ENCODE measurements around the gene RELN.

Gene RELN

GRCh38 chr7:103549786-103550185 is 439.7 kb downstream of the RELN start:
- no peak overlapping the region for H3K27ac ChIP-seq
- peaks cover 6% of the 10 kb centered on the region for H3K27me3 ChIP-seq
- TF ChIP-seq CTCF (IDR thresholded peaks at IDR 0.05), result no peak
- no peaks in the 10 kb centered on the region for H3K4me1 ChIP-seq (ENCODE audit: control insufficient read depth in 1 of 2, insufficient read depth in 1 of 2, low read depth in 1 of 2, low read length in 1 of 2)
- no peaks in the 10 kb centered on the region for H3K9me3 ChIP-seq
- no peak overlapping the region for H3K4me3 ChIP-seq (ENCODE audit: low read depth in 1 of 2, low read length in 1 of 2)
- no peaks in the 10 kb centered on the region for H3K36me3 ChIP-seq

- Histone ChIP-seq H3K27ac (no peak overlapping the region), H3K4me1 (ENCODE audit: control insufficient read depth in 1 of 2, insufficient read depth in 1 of 2, low read depth in 1 of 2, low read length in 1 of 2) (no peaks in the 10 kb centered on the region), H3K9me3 (no peaks in the 10 kb centered on the region), H3K27me3 (peaks cover 6% of the 10 kb centered on the region), H3K4me3 (ENCODE audit: low read depth in 1 of 2, low read length in 1 of 2) (no peak overlapping the region), H3K36me3 (no peaks in the 10 kb centered on the region)
- TF ChIP-seq CTCF (IDR thresholded peaks at IDR 0.05), result no peak
Observed at GRCh38 chr7:103547451-103548284, 441.8 kb downstream of the RELN start.

GRCh38 chr7:103542470-103542869 is 447.0 kb downstream of the RELN start:
- Histone ChIP-seq H3K36me3 (no peaks in the 10 kb centered on the region), H3K27ac (no peak overlapping the region), H3K4me3 (ENCODE audit: low read depth in 1 of 2, low read length in 1 of 2) (no peak overlapping the region), H3K9me3 (no peaks in the 10 kb centered on the region), H3K4me1 (ENCODE audit: control insufficient read depth in 1 of 2, insufficient read depth in 1 of 2, low read depth in 1 of 2, low read length in 1 of 2) (no peaks in the 10 kb centered on the region), H3K27me3 (peaks cover 6% of the 10 kb centered on the region)
- no peak for TF ChIP-seq CTCF (IDR thresholded peaks at IDR 0.05)

GRCh38 chr7:103541947-103542346 is 447.5 kb downstream of the RELN start:
- Histone ChIP-seq H3K36me3 (no peaks in the 10 kb centered on the region), H3K27ac (no peak overlapping the region), H3K4me3 (ENCODE audit: low read depth in 1 of 2, low read length in 1 of 2) (no peak overlapping the region), H3K9me3 (no peaks in the 10 kb centered on the region), H3K27me3 (peaks cover under 1% of the 10 kb centered on the region), H3K4me1 (ENCODE audit: control insufficient read depth in 1 of 2, insufficient read depth in 1 of 2, low read depth in 1 of 2, low read length in 1 of 2) (no peaks in the 10 kb centered on the region)
- no peak for TF ChIP-seq CTCF (IDR thresholded peaks at IDR 0.05)

GRCh38 chr7:103541026-103541425 is 448.4 kb downstream of the RELN start:
- no peaks in the 10 kb centered on the region for H3K9me3 ChIP-seq
- H3K27ac ChIP-seq, result no peak overlapping the region
- H3K4me3 ChIP-seq (ENCODE audit: low read depth in 1 of 2, low read length in 1 of 2), result no peak overlapping the region
- no peaks in the 10 kb centered on the region for H3K36me3 ChIP-seq
- no peaks in the 10 kb centered on the region for H3K4me1 ChIP-seq (ENCODE audit: control insufficient read depth in 1 of 2, insufficient read depth in 1 of 2, low read depth in 1 of 2, low read length in 1 of 2)
- no peaks in the 10 kb centered on the region for H3K27me3 ChIP-seq
- TF ChIP-seq CTCF (IDR thresholded peaks at IDR 0.05), result no peak

Measured in neutrophil (primary cell).